Testis (tissue), 2 donors: ENCODE results near the gene NUDT14.

ENCODE experiments used
- CTCF ChIP-seq, 3 experiments: fragments of 450-650 bp in 2 of 3; fragments of 200-600 bp in 1 of 3; sonication (generic) in 1 of 3; IDR thresholded peaks; one replicate each; pipeline ENCODE4 v1.5.1; 2016 to 2019; ENCODE audit warnings: antibody characterized with exemption in 3 of 3, mild to moderate bottlenecking in 2 of 3, moderate library complexity in 1 of 3
- POLR2A ChIP-seq: fragments of 450-650 bp; IDR thresholded peaks from one replicate; pipeline ENCODE4 v1.6.1; 2017; ENCODE audit warnings: antibody characterized with exemption, mild to moderate bottlenecking, moderate library complexity

GRCh38 chr14:105147671-105148603 is 33.2 kb downstream of the NUDT14 start:
- no peak for TF ChIP-seq CTCF (IDR thresholded peaks at IDR 0.05)
- no peak for TF ChIP-seq POLR2A
